GM06990 (cell line): ENCODE data around the gene CLEC6A.

Experiments used
- DNase-seq: peaks from one replicate; pipeline ENCODE4 v3.0.0-alpha.2; 2011; ENCODE audit not compliant: insufficient read length; ENCODE audit errors: extremely low read depth
- H3K27me3 ChIP-seq: replicated peaks from 2 replicates; pipeline ENCODE4 v1.6.0; 2011; ENCODE audit warnings: low read length; ENCODE audit not compliant: control insufficient read depth, insufficient read depth
- H3K36me3 ChIP-seq: 2 replicates; pipeline ENCODE4 v1.5.1; 2011; ENCODE audit warnings: low read length; ENCODE audit not compliant: control insufficient read depth, insufficient read depth
- H3K4me3 ChIP-seq: replicated peaks from 2 replicates; pipeline ENCODE4 v1.5.1; 2011; ENCODE audit warnings: low read depth, mild to moderate bottlenecking, control low read depth, low read length
- TF ChIP-seq, protein P1 (sequence below): IDR thresholded peaks from 2 replicates; pipeline ENCODE4 v1.5.1; 2011; ENCODE audit warnings: low read length, control low read depth, mild to moderate bottlenecking, inconsistent platforms; ENCODE audit not compliant: insufficient read depth, poor library complexity, severe bottlenecking

CLEC6A gene

DNA sequence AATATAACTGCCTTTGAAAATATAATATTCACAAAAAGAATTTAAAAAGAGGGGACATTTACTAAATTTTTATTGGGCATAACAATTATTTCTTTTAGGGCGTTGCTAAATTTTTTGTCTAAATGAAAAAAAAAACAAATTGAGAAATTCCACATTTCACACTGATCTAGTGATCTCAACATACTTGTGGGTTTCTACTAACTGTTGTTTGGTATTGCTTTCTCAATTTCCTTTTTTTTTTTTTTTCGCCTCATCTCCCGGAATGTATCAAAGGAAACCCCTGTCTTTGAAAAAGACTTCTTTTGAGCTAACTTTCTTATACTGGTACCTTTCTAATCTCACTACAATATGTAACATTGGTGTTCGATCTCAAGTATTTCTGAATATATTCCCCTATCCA lies 57.5 kb downstream of the CLEC6A start, which contains the start of gene CLEC4D:
Gene CLEC4D (plus strand): TSS at position 248 of the 400 bp plus-strand sequence. CDS start 230 bp downstream, outside the sequence.
- no peak for DNase-seq
- H3K27me3 ChIP-seq, result no peaks in the 10 kb centered on the region
- H3K4me3 ChIP-seq, result no peak within 1 kb of the TSS
- no peaks in the 10 kb centered on the region for H3K36me3 ChIP-seq
- TF ChIP-seq, protein P1, sequence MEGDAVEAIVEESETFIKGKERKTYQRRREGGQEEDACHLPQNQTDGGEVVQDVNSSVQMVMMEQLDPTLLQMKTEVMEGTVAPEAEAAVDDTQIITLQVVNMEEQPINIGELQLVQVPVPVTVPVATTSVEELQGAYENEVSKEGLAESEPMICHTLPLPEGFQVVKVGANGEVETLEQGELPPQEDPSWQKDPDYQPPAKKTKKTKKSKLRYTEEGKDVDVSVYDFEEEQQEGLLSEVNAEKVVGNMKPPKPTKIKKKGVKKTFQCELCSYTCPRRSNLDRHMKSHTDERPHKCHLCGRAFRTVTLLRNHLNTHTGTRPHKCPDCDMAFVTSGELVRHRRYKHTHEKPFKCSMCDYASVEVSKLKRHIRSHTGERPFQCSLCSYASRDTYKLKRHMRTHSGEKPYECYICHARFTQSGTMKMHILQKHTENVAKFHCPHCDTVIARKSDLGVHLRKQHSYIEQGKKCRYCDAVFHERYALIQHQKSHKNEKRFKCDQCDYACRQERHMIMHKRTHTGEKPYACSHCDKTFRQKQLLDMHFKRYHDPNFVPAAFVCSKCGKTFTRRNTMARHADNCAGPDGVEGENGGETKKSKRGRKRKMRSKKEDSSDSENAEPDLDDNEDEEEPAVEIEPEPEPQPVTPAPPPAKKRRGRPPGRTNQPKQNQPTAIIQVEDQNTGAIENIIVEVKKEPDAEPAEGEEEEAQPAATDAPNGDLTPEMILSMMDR, result no peak

DNA sequence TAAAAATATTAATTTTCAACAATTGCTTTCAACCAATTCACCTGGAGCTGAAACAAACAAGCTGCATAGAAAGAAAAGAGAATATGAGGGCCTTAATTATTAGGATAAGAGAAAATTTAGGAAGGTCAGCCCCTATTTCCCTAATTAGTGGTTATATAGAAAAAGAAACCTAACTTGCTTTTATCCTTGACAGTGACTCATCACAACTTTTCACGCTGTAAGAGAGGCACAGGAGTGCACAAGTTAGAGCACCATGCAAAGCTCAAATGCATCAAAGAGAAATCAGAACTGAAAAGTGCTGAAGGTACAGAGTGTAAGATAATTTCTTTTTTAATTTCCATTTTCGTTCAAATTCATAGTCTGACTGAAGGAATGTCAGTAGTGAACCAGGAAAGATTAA lies 62.2 kb downstream of the CLEC6A start:
- no peak overlapping the region for H3K4me3 ChIP-seq
- H3K27me3 ChIP-seq, result no peaks in the 10 kb centered on the region; the same call in 1 of the 2 replicates
- TF ChIP-seq, protein P1, result no peak
- no peak for DNase-seq
- no peaks in the 10 kb centered on the region for H3K36me3 ChIP-seq

DNA sequence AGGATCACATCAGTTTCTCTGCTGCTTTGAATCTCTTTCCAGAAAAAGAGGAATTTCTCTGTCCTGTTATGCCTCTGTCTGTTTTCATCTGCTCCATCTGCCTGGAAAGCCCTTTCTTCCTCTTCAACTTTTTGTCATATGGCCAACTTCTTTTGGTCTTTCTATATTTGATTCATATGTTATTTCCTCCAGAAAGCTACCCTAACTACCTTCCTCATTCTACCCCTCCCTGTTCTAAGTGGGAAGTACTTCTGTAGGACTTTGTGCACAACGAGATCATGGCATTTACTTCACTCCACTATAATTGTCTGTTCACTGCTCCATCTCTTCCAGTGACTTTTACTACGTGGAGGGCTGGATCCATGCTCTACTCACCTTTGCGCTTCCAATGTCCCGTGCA lies 63.4 kb downstream of the CLEC6A start:
- Histone ChIP-seq H3K4me3 (no peak overlapping the region), H3K27me3 (no peaks in the 10 kb centered on the region; the same call in 1 of the 2 replicates), H3K36me3 (no peaks in the 10 kb centered on the region)
- TF ChIP-seq, protein P1, result no peak
- DNase-seq, result no peak

DNA sequence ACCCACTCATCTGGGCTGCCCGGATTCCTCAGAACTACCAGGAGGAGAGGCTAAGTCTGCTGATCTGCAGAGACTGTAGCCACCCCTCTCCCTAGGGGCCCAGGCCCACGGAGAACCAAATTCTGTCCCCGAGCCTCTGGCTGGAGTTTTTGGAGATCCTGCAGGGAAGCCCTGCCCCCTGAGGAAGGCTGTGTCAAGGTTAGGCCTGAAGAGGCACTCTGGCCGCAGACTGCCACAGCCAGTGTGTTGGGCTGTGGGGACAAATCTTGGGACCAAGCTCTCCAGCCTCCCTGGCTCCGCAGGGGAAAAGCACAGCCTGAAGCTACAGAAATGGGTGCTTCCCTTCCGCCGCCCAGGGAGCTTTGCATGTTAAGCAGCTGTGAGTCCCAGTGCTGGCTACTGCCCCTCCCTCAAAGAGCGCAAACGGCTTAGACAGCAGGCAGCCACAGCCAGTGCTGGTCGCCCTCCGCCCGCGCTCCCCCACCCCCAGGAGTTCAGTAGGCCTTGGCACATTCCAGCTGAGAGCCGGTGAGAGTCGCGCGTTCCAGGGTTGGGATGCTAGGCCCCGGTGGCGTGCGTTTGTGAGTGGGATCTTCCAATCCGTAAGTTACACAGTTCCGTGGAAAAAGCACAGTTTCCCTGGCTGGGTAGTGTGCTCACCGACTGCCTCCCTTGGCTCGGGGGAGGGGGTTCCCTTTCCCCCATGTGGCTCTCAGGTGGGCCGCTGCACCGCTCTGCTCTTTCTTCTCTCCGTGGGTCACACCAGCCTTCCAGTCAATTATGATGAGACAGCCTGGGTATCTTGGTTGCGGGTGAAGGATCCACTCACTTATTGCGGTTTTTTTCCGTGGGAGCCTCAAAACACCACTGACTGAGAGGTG lies 71.7 kb downstream of the CLEC6A start:
- no peaks in the 10 kb centered on the region; the same call in 1 of the 2 replicates for H3K27me3 ChIP-seq
- TF ChIP-seq, protein P1, result no peak
- H3K36me3 ChIP-seq, result no peaks in the 10 kb centered on the region
- no peak for DNase-seq
- no peak overlapping the region for H3K4me3 ChIP-seq
